Body of pancreas (tissue), 4 donors: Measurements from ENCODE around the gene ARHGEF4. TPM values are rescaled to one million over a fixed set of nuclear protein-coding genes. Genes with fewer than 3 reads are reported as not detected.
"Not testable (repeated sequence)": the region's sequence is repeated elsewhere in the genome, so short reads cannot be mapped to it uniquely, and the experiment has no call there.

Experiments used
- ATAC-seq: fragments of 150-250 bp; one replicate; pipeline ENCODE4 v1.9.1; 2016
- DNase-seq, 4 donors: peaks; one replicate each; pipeline ENCODE4 v3.0.0-alpha.2; 2019
- H3K27ac ChIP-seq, 4 donors: fragments of 200-600 bp; sonication (generic); 1 replicate in 3 of 4; 2 replicates in 1 of 4; pipeline versions ENCODE4 v1.5.1 to v1.6.1; 2016 to 2019; ENCODE audit warnings: mild to moderate bottlenecking in 1 of 4, mixed read lengths in 1 of 4, moderate library complexity in 1 of 4
- H3K27me3 ChIP-seq, 2 donors: fragments of 200-600 bp; sonication (generic); one replicate each; pipeline ENCODE4 v1.6.0; 2016; ENCODE audit warnings: mild to moderate bottlenecking in 1 of 2
- H3K36me3 ChIP-seq, 2 donors: fragments of 200-600 bp; sonication (generic); replicated peaks in 1 of 2; 2 replicates each; pipeline ENCODE4 v1.5.1; 2016; ENCODE audit warnings: low read depth in 2 of 2; ENCODE audit not compliant: insufficient read depth in 1 of 2
- H3K4me1 ChIP-seq: fragments of 200-600 bp; sonication (generic); one replicate; pipeline ENCODE4 v1.6.0; 2016
- H3K4me3 ChIP-seq, 2 donors: fragments of 200-600 bp; sonication (generic); 1 replicate in 1 of 2; 2 replicates in 1 of 2; pipeline ENCODE4 v1.5.1; 2016 to 2019
- H3K9me3 ChIP-seq, 3 donors: fragments of 200-600 bp; sonication (generic); 1 replicate in 2 of 3; 2 replicates in 1 of 3; pipeline ENCODE4 v1.5.1; 2016
- POLR2A ChIP-seq, 3 donors: fragments of 450-650 bp; IDR thresholded peaks; one replicate each; pipeline ENCODE4 v1.6.1; 2016; ENCODE audit warnings: antibody characterized with exemption in 3 of 3, mild to moderate bottlenecking in 2 of 3
- WGBS, 2 donors: methylation state at CpG; one replicate each; pipeline ENCODE4 v1.1.5; 2017; 5-methylcytosine and 5-hydroxymethylcytosine counted together
- intact Hi-C: fragments of 100-400 bp; cut with DNase I; formaldehyde crosslinking; loops from one replicate; pipeline ENCODE4 v1.15.1; 2023
- total RNA-seq, 2 donors: library from RNA; depleted of rRNA; stranded (reverse); fragments of >200 nt; gene quantifications; one replicate each; pipeline ENCODE4 v1.1.0, GENCODE V29; 2016
- TF ChIP-seq, protein P1 (sequence below), 7 experiments: fragments of 450-650 bp in 4 of 7; fragments of 200-600 bp in 3 of 7; sonication (generic) in 3 of 7; IDR thresholded peaks; one replicate each; pipeline ENCODE4 v1.5.1; 2016 to 2019; ENCODE audit warnings: antibody characterized with exemption in 7 of 7

ARHGEF4 gene
- total RNA-seq, 2 donors from 2014 or later = 28.8 to 39.9 TPM

DNA sequence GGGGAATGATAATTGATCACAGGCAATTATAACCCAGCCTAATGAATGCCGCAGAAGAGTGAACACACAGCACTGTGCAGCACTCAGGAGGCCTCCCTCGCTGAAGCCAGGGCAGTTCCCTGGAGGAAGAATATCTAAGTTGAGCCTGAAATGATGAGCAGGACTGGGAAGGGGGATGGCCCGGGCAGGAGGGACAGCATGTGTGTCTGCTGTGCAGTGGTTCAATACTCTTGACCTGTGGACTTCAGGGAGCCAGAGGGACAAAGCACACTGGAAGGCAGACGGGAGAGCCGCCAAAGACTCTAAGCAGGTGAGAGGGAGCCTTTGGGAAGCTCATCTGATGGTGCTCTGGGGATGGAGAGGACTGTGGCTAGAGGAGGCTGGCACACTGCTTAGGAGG, 62.6 kb downstream of the ARHGEF4 start:
- no peak for TF ChIP-seq POLR2A (IDR thresholded peaks at IDR 0.05)
- TF ChIP-seq, protein P1, sequence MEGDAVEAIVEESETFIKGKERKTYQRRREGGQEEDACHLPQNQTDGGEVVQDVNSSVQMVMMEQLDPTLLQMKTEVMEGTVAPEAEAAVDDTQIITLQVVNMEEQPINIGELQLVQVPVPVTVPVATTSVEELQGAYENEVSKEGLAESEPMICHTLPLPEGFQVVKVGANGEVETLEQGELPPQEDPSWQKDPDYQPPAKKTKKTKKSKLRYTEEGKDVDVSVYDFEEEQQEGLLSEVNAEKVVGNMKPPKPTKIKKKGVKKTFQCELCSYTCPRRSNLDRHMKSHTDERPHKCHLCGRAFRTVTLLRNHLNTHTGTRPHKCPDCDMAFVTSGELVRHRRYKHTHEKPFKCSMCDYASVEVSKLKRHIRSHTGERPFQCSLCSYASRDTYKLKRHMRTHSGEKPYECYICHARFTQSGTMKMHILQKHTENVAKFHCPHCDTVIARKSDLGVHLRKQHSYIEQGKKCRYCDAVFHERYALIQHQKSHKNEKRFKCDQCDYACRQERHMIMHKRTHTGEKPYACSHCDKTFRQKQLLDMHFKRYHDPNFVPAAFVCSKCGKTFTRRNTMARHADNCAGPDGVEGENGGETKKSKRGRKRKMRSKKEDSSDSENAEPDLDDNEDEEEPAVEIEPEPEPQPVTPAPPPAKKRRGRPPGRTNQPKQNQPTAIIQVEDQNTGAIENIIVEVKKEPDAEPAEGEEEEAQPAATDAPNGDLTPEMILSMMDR (IDR thresholded peaks at IDR 0.05) = no peak
- Histone ChIP-seq H3K9me3 (no peaks in the 10 kb centered on the region), H3K4me3 (no peak overlapping the region), H3K4me1 (no peaks in the 10 kb centered on the region), H3K27ac (no peak overlapping the region), H3K36me3 (no peaks in the 10 kb centered on the region), H3K27me3 (no peaks in the 10 kb centered on the region)
- no peak for DNase-seq
- intact Hi-C loops = no loop called here
- WGBS, 2 donors = 72 to 76% methylated on average over 5 of the region's 5 CpGs
- ATAC-seq = no peak

DNA sequence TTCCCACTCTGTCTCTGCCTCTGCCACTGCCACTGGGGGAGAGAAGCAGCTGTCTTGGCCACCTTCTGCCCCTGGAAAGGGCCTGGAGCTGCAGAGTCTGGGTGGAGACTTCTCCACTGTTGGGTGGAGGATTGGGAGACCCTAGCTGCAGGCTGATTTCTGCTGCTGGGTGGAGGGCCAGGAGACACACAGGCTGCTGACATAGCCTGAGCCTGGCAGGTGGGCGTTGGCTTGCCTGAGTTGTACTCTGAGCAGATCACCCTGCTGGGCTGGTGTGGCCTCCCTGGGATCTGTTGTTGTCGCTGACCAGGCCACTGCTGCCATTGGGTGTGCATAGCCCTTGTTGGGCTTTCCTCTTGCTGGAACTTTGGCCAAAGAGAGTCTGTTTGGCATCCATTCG, 64.3 kb downstream of the ARHGEF4 start:
- intact Hi-C loops = no loop called here
- Histone ChIP-seq H3K36me3 (no peaks in the 10 kb centered on the region), H3K4me3 (no peak overlapping the region), H3K27ac (no peak overlapping the region), H3K27me3 (no peaks in the 10 kb centered on the region), H3K4me1 (no peaks in the 10 kb centered on the region), H3K9me3 (no peaks in the 10 kb centered on the region)
- no peak for ATAC-seq
- DNase-seq = no peak
- TF ChIP-seq POLR2A (IDR thresholded peaks at IDR 0.05) = no peak
- 82 to 92% methylated on average over 1 to 3 of the region's 3 CpGs for WGBS, 2 donors

DNA sequence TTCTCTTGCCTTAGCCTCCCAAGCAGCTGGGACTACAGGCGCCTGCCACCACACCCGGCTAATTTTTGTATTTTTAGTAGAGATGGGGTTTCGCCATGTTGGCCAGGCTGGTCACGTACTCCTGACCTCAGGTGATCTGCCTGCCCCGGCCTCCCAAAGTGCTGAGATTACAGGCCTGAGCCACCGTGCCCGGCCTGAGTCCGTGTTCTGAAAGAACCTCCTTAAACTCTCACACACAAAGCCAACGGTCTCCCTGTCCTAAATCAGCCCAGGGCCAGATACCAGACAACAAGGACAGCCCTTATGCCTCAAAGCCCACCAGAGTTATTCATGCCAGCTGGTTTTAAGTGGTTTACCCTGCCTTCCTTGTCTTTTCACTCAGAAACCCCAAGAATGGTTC, 64.9 kb downstream of the ARHGEF4 start:
- H3K4me1 ChIP-seq, DNase-seq, H3K27ac ChIP-seq, ATAC-seq, H3K9me3 ChIP-seq, H3K4me3 ChIP-seq, H3K36me3 ChIP-seq, intact Hi-C loops, H3K27me3 ChIP-seq: not testable (repeated sequence)
- 93 to 97% methylated on average over 6 to 9 of the region's 9 CpGs for WGBS, 2 donors

- DNase-seq (no peak), ATAC-seq (no peak)
- WGBS, 2 donors = 92 to 98% methylated on average over 5 of the region's 5 CpGs
- no peak overlapping the region for H3K27ac ChIP-seq
- H3K27me3 ChIP-seq = no peaks in the 10 kb centered on the region
- TF ChIP-seq, protein P1 (IDR thresholded peaks at IDR 0.05) = no peak
- TF ChIP-seq POLR2A (IDR thresholded peaks at IDR 0.05) = no peak
- no peaks in the 10 kb centered on the region for H3K9me3 ChIP-seq
- intact Hi-C loops = no loop called here
- no peak overlapping the region for H3K4me3 ChIP-seq
- H3K36me3 ChIP-seq = no peaks in the 10 kb centered on the region
- peaks cover 4% of the 10 kb centered on the region for H3K4me1 ChIP-seq
Observed at GRCh38 chr2:130908832-130909231, 72.1 kb downstream of the ARHGEF4 start.

DNA sequence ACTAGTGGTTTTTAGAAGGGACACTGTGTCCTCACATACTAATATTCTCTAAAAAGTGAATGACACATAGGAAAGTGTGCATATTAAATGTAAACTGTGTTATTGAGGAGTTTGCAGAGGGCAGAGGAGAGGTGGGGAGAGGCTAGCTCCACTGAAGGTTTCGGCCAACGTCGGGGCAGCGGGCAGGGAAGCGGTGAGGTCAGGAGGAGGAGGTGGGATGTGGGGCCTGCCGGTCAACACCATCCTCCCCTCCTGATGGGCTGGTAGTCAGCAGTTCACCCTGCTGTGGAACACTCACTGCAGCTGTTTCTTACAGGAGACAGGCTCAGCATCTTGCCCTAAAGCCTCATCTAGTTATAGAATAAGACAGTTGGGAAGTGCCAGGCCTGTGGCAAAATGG, 74.2 kb downstream of the ARHGEF4 start:
- peaks cover 4% of the 10 kb centered on the region for H3K4me1 ChIP-seq
- H3K27me3 ChIP-seq = no peaks in the 10 kb centered on the region
- 80 to 81% methylated on average over 6 of the region's 6 CpGs for WGBS, 2 donors
- no peaks in the 10 kb centered on the region for H3K36me3 ChIP-seq
- ATAC-seq (no peak), DNase-seq (no peak)
- intact Hi-C loops = no loop called here
- H3K9me3 ChIP-seq = no peaks in the 10 kb centered on the region
- H3K4me3 ChIP-seq = no peak overlapping the region
- no peak overlapping the region for H3K27ac ChIP-seq
- TF ChIP-seq POLR2A (IDR thresholded peaks at IDR 0.05) = no peak
- TF ChIP-seq, protein P1 (IDR thresholded peaks at IDR 0.05) = no peak

DNA sequence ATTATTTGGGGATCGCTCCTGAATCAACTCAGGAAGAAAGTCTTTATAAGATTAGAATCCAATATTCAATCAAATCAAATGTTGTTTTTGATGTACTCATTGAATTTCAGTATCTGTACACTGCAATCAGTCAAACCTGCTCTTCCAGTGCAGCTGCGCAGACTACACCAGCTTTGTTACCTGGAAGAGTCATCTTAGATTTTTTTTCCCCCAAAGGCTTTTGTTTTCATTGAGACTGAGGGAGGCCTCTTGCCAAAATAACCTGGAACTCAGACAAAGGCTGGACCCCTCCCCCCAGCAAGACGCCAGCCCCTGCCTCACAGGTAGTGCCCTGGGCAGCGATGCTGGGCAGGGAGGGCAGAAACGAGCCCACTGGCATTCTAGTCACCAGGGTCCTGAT, 74.8 kb downstream of the ARHGEF4 start:
- Histone ChIP-seq H3K27me3 (no peaks in the 10 kb centered on the region), H3K4me3 (no peak overlapping the region), H3K36me3 (no peaks in the 10 kb centered on the region), H3K4me1 (peaks cover 4% of the 10 kb centered on the region), H3K9me3 (no peaks in the 10 kb centered on the region), H3K27ac (no peak overlapping the region)
- 68 to 90% methylated on average over 3 to 5 of the region's 5 CpGs for WGBS, 2 donors
- TF ChIP-seq, protein P1 (IDR thresholded peaks at IDR 0.05) = no peak
- no peak for TF ChIP-seq POLR2A (IDR thresholded peaks at IDR 0.05)
- DNase-seq (no peak), ATAC-seq (no peak)
- intact Hi-C loops = no loop called here
